Measurements from ENCODE around the gene ZMYND10. TPM values are rescaled to one million over a fixed set of nuclear protein-coding genes. Genes with fewer than 3 reads are reported as not detected.

Gene ZMYND10
- total and polyA plus RNA-seq, 9 of the 15 experiments (the other 6 are each of a cell fraction or from before 2014, with no cell fraction given): 0.20 to 2.8 (median 0.70) TPM

- TF ChIP-seq, protein P1, sequence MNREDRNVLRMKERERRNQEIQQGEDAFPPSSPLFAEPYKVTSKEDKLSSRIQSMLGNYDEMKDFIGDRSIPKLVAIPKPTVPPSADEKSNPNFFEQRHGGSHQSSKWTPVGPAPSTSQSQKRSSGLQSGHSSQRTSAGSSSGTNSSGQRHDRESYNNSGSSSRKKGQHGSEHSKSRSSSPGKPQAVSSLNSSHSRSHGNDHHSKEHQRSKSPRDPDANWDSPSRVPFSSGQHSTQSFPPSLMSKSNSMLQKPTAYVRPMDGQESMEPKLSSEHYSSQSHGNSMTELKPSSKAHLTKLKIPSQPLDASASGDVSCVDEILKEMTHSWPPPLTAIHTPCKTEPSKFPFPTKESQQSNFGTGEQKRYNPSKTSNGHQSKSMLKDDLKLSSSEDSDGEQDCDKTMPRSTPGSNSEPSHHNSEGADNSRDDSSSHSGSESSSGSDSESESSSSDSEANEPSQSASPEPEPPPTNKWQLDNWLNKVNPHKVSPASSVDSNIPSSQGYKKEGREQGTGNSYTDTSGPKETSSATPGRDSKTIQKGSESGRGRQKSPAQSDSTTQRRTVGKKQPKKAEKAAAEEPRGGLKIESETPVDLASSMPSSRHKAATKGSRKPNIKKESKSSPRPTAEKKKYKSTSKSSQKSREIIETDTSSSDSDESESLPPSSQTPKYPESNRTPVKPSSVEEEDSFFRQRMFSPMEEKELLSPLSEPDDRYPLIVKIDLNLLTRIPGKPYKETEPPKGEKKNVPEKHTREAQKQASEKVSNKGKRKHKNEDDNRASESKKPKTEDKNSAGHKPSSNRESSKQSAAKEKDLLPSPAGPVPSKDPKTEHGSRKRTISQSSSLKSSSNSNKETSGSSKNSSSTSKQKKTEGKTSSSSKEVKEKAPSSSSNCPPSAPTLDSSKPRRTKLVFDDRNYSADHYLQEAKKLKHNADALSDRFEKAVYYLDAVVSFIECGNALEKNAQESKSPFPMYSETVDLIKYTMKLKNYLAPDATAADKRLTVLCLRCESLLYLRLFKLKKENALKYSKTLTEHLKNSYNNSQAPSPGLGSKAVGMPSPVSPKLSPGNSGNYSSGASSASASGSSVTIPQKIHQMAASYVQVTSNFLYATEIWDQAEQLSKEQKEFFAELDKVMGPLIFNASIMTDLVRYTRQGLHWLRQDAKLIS (CRISPR knock-in tag; IDR thresholded peaks at IDR 0.05): 0 out of 2 replicates have a peak, but pooled peaks have one; percentile 72
- TF ChIP-seq SPI1 (IDR thresholded peaks at IDR 0.05; ENCODE audit: borderline replicate concordance, low read depth, low read length): peak; percentile 87
- TF ChIP-seq RFX5 (IDR thresholded peaks at IDR 0.05; ENCODE audit: low read depth, low read length): no peak
- TF ChIP-seq HIVEP1 (CRISPR knock-in tag; IDR thresholded peaks at IDR 0.05): no peak
- peak; percentile 92 for TF ChIP-seq NFYB (IDR thresholded peaks at IDR 0.05; ENCODE audit: extremely low read depth, insufficient read length)
- no peak for TF ChIP-seq MCM2 (IDR thresholded peaks at IDR 0.05; ENCODE audit: low read depth)
- TF ChIP-seq ZNF512 (tag; IDR thresholded peaks at IDR 0.05): no peak
- no peak for TF ChIP-seq ATF1 (CRISPR knock-in tag; IDR thresholded peaks at IDR 0.05)
- peak; percentile 75 for TF ChIP-seq ATF1 (tag; IDR thresholded peaks at IDR 0.05)
- no peak for TF ChIP-seq GATA2 (CRISPR knock-in tag; IDR thresholded peaks at IDR 0.05)
- no peak for TF ChIP-seq CTCF (IDR thresholded peaks at IDR 0.05 in 2 of 3, conservative IDR thresholded peaks at IDR 0.05 in 1 of 3; ENCODE audit: insufficient read depth in 2 of 3, low read depth in 1 of 3, low read length in 3 of 3)
- 0 out of 2 replicates have a peak, but pooled peaks have one; percentile 4 for TF ChIP-seq ZNF384 (IDR thresholded peaks at IDR 0.05; ENCODE audit: low read depth, low read length)
- TF ChIP-seq MYNN (IDR thresholded peaks at IDR 0.05): no peak
- TF ChIP-seq MYNN (CRISPR knock-in tag; IDR thresholded peaks at IDR 0.05): no peak
- 0 out of 2 replicates have a peak, but pooled peaks have one; percentile 36 for TF ChIP-seq SRSF1 (IDR thresholded peaks at IDR 0.05; ENCODE audit: low read depth, low read length)
- TF ChIP-seq CCNT2 (IDR thresholded peaks at IDR 0.05; ENCODE audit: borderline replicate concordance, extremely low read depth, insufficient read length, low read depth, low read length): peak; percentile 26
- no peak for TF ChIP-seq KAT8 (IDR thresholded peaks at IDR 0.05; ENCODE audit: low read depth)
- TF ChIP-seq CHD2 (IDR thresholded peaks at IDR 0.05; ENCODE audit: low read depth, low read length): peak; percentile 63
- 0 out of 2 replicates have a peak, but pooled peaks have one; percentile 41 for TF ChIP-seq ATF7 (IDR thresholded peaks at IDR 0.05)
- TF ChIP-seq POLR2AphosphoS2 (IDR thresholded peaks at IDR 0.05; ENCODE audit: low read length): peak; percentile 74
- peak; percentile 73; the same call in 1 of the 2 replicates for TF ChIP-seq PHF8 (IDR thresholded peaks at IDR 0.05; ENCODE audit: borderline replicate concordance, low read length)
- no peak for TF ChIP-seq RHOXF2B (CRISPR knock-in tag; conservative IDR thresholded peaks at IDR 0.05)
- TF ChIP-seq EP400 (IDR thresholded peaks at IDR 0.05): peak; percentile 40; the same call in 1 of the 2 replicates
Observed at GRCh38 chr3:50327943-50328691, 17.4 kb downstream of the ZMYND10 start, which contains the start of gene TUSC2 (continued).

Data from K562 (cell line).